ENCODE data around the gene NUAK2.

GRCh38 chr1:205343431-205344065, 22.0 kb upstream of the NUAK2 start:
- TF ChIP-seq EZH2 (IDR thresholded peaks at IDR 0.05; ENCODE audit: low read depth), result no peak
- no peak for TF ChIP-seq CTCF (conservative IDR thresholded peaks at IDR 0.05)

All from PC-9 (cell line).